Measurements from ENCODE around the gene CMSS1. TPM values are rescaled to one million over a fixed set of nuclear protein-coding genes. Genes with fewer than 3 reads are reported as not detected.

Gene CMSS1
- polyA plus RNA-seq, 1 of the 3 experiments (the other 2 are of a cell fraction) = 9.1 TPM

DNA sequence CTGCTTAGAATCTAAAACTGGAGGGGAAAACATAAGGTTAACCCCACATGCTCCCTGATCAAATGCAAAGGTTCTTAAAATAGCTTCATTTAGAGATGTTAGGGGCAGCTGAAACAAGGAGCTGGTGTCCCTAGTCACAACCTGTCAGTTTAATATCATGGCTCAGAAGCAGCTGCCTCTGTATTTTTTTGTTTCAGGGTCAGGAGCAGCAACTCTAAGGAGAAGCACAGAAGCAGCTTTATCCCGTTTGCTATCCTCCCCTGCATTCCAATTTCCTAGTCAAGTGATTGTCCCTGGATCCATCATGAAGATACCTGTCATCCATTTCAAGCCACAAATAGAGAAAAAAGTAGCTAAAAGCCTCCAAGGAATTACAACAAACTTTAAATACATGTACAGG lies 292.5 kb downstream of the CMSS1 start:
- ChIA-PET CTCF (interaction anchor here (0.6 to 1.9 kb wide), 3 partner anchors 41 to 278 kb away, joined by 3 to 9 read pairs (median 4); no protein-coding TSS in a partner anchor), POLR2A (interaction anchor here (0.7 kb wide), 1 partner anchor 53 kb away, joined by 3 read pairs; no protein-coding TSS in a partner anchor)
- Histone ChIP-seq H3K9ac (no peak overlapping the region), H4K20me1 (ENCODE audit: insufficient read depth) (no peaks in the 10 kb centered on the region), H3K9me2 (no peaks in the 10 kb centered on the region), H3K27ac (ENCODE audit: low read depth in 2 of 2, low read length in 1 of 2) (no peak overlapping the region), H3K27me3 (ENCODE audit: insufficient read depth) (no peaks in the 10 kb centered on the region), H3K36me3 (replicated peaks in 1 of 2; ENCODE audit: control insufficient read depth in 1 of 2, insufficient read depth in 2 of 2, low read length in 1 of 2) (no peaks in the 10 kb centered on the region), H3K4me3 (ENCODE audit: low read depth in 2 of 2, low read length in 1 of 2) (no peak overlapping the region), H3K9me3 (no peaks in the 10 kb centered on the region), H3K79me2 (ENCODE audit: insufficient read depth) (no peaks in the 10 kb centered on the region), H3K4me1 (ENCODE audit: control insufficient read depth in 1 of 2, insufficient read depth in 2 of 2, low read depth in 1 of 2, low read length in 1 of 2) (peaks cover 8 to 23% of the 10 kb centered on the region in 2 experiments; a peak in 3 of 4 replicates), H3F3A (replicated peaks; ENCODE audit: insufficient read depth) (no peaks in the 10 kb centered on the region), H3K4me2 (no peak overlapping the region), H2AFZ (ENCODE audit: low read depth) (no peak overlapping the region)
- TF ChIP-seq IRF3 (IDR thresholded peaks at IDR 0.05; ENCODE audit: low read depth, low read length) (no peak), POLR2AphosphoS5 (IDR thresholded peaks at IDR 0.05; ENCODE audit: low read depth, low read length) (no peak), RAD21 (IDR thresholded peaks at IDR 0.05; ENCODE audit: low read length) (no peak), JUND (IDR thresholded peaks at IDR 0.05) (no peak), ELF1 (IDR thresholded peaks at IDR 0.05) (no peak), SMC3 (IDR thresholded peaks at IDR 0.05; ENCODE audit: low read depth, low read length) (no peak), RXRA (IDR thresholded peaks at IDR 0.05; ENCODE audit: borderline replicate concordance, low read depth) (no peak), FOSL2 (IDR thresholded peaks at IDR 0.05; ENCODE audit: borderline replicate concordance, low read depth) (no peak), GATA2 (CRISPR knock-in tag; IDR thresholded peaks at IDR 0.05) (no peak), GABPA (IDR thresholded peaks at IDR 0.05; ENCODE audit: low read depth) (no peak), EZH2phosphoT487 (IDR thresholded peaks at IDR 0.05; ENCODE audit: borderline replicate concordance, low read depth) (no peak), FOXJ3 (CRISPR knock-in tag; IDR thresholded peaks at IDR 0.05) (no peak)
- WGBS (ENCODE audit: low lambda C conversion rate) = 87% methylated on average over 1 of the region's 1 CpG
- DNase-seq = no peak

GRCh38 chr3:100111728-100112127 lies 294.1 kb downstream of the CMSS1 start:
- Histone ChIP-seq H3K36me3 (replicated peaks in 1 of 2; ENCODE audit: control insufficient read depth in 1 of 2, insufficient read depth in 2 of 2, low read length in 1 of 2) (no peaks in the 10 kb centered on the region), H3K4me1 (ENCODE audit: control insufficient read depth in 1 of 2, insufficient read depth in 2 of 2, low read depth in 1 of 2, low read length in 1 of 2) (peaks cover 7 to 8% of the 10 kb centered on the region in 2 experiments; a peak in 3 of 4 replicates), H3K27me3 (ENCODE audit: insufficient read depth) (no peaks in the 10 kb centered on the region), H3K4me2 (no peak overlapping the region), H3K9me2 (no peaks in the 10 kb centered on the region), H3K79me2 (ENCODE audit: insufficient read depth) (no peaks in the 10 kb centered on the region), H3K4me3 (ENCODE audit: low read depth in 2 of 2, low read length in 1 of 2) (no peak overlapping the region), H3K9me3 (no peaks in the 10 kb centered on the region), H3F3A (replicated peaks; ENCODE audit: insufficient read depth) (no peaks in the 10 kb centered on the region), H3K27ac (ENCODE audit: low read depth in 2 of 2, low read length in 1 of 2) (no peak overlapping the region), H4K20me1 (ENCODE audit: insufficient read depth) (no peaks in the 10 kb centered on the region), H2AFZ (ENCODE audit: low read depth) (no peak overlapping the region), H3K9ac (no peak overlapping the region)
- no peak for DNase-seq
- CTCF ChIA-PET = interaction anchor here (1.4 kb wide), 1 partner anchor 142 kb away, joined by 7 read pairs; no protein-coding TSS in a partner anchor
- TF ChIP-seq RFX5 (IDR thresholded peaks at IDR 0.05; ENCODE audit: low read length) (no peak), RCOR1 (IDR thresholded peaks at IDR 0.05; ENCODE audit: low read length) (peak; percentile 93)
- POLR2A ChIA-PET = no interaction called here
- WGBS (ENCODE audit: low lambda C conversion rate) = 50% methylated on average over 1 of the region's 1 CpG

Measured in SK-N-SH (cell line).